NK-92 treated with Interleukin-12 subunit alpha and Interleukin-12 subunit beta, amount 100 ng/mL, for 24 hours (cell line): Measurements from ENCODE around the gene ZSCAN32.

Experiments
- DNase-seq: peaks from one replicate; lab custom pipeline; 2025; lab: John Stamatoyannopoulos, UW

ZSCAN32 gene

GRCh38 chr16:3400779-3401688 is at the start of gene ZSCAN32, which contains the start of gene ZNF174:
Gene ZSCAN32 (minus strand): TSS chr16:3401004. CDS start chr16:3397557, 3,447 bp downstream.
Gene ZNF174 (plus strand): TSS chr16:3401215. CDS start chr16:3402005, 790 bp downstream.
- DNase-seq: peak; percentile 99

GRCh38 chr16:3444032-3444388 is 43.2 kb upstream of the ZSCAN32 start:
- DNase-seq: no peak

- DNase-seq: peak; percentile 73
Measured at GRCh38 chr16:3443108-3444031, 42.6 kb upstream of the ZSCAN32 start, which contains the start of the genes NAA60 and ZNF597. Gene NAA60 (plus strand): TSS chr16:3443680. CDS start chr16:3476228, 32,548 bp downstream. Gene ZNF597 (minus strand): TSS chr16:3443504. CDS start chr16:3443153, 351 bp downstream.

GRCh38 chr16:3439637-3440036 is 38.8 kb upstream of the ZSCAN32 start:
- DNase-seq: no peak

- no peak for DNase-seq
Measured at GRCh38 chr16:3434373-3434772, 33.6 kb upstream of the ZSCAN32 start.

GRCh38 chr16:3431779-3432219 is 31.0 kb upstream of the ZSCAN32 start:
- no peak for DNase-seq

GRCh38 chr16:3413730-3414379 is 13.1 kb upstream of the ZSCAN32 start:
- DNase-seq: no peak

GRCh38 chr16:3408561-3409197 is 7.9 kb upstream of the ZSCAN32 start:
- no peak for DNase-seq

- DNase-seq: no peak
Measured at GRCh38 chr16:3401719-3402397, 1.1 kb upstream of the ZSCAN32 start.

GRCh38 chr16:3400446-3400778 is 392 bp downstream of the ZSCAN32 start:
- DNase-seq: no peak

GRCh38 chr16:3389663-3390338 is 11.0 kb downstream of the ZSCAN32 start:
- DNase-seq: no peak

- DNase-seq: no peak
Measured at GRCh38 chr16:3388325-3388724, 12.5 kb downstream of the ZSCAN32 start.

- DNase-seq: no peak
Measured at GRCh38 chr16:3383045-3383448, 17.8 kb downstream of the ZSCAN32 start.

GRCh38 chr16:3377917-3378316 is 22.9 kb downstream of the ZSCAN32 start:
- DNase-seq: no peak

GRCh38 chr16:3375680-3376079 is 25.1 kb downstream of the ZSCAN32 start:
- no peak for DNase-seq

- DNase-seq: no peak
Measured at GRCh38 chr16:3369073-3369472, 31.7 kb downstream of the ZSCAN32 start.

- DNase-seq: no peak
Measured at GRCh38 chr16:3364774-3365427, 35.9 kb downstream of the ZSCAN32 start.

GRCh38 chr16:3363793-3364192 is 37.0 kb downstream of the ZSCAN32 start:
- DNase-seq: no peak

GRCh38 chr16:3362931-3363330 is 37.9 kb downstream of the ZSCAN32 start:
- DNase-seq: no peak

- no peak for DNase-seq
Measured at GRCh38 chr16:3358871-3359270, 41.9 kb downstream of the ZSCAN32 start.
